Stimulated activated CD4-positive, alpha-beta T cell treated with anti-CD3 and anti-CD28 coated beads, Interleukin-1b, Interleukin-23, amount 100 ng/mL, for 1 hour (primary cell): ENCODE data around the gene POU2F1.
"Not testable (repeated sequence)": the region's sequence is repeated elsewhere in the genome, so short reads cannot be mapped to it uniquely, and the experiment has no call there.

Experiments
- DNase-seq, 2 donors: peaks; one replicate each; pipeline ENCODE4 v3.0.0-alpha.2; 2020; ENCODE audit warnings: low read depth in 2 of 2

Gene POU2F1

DNA sequence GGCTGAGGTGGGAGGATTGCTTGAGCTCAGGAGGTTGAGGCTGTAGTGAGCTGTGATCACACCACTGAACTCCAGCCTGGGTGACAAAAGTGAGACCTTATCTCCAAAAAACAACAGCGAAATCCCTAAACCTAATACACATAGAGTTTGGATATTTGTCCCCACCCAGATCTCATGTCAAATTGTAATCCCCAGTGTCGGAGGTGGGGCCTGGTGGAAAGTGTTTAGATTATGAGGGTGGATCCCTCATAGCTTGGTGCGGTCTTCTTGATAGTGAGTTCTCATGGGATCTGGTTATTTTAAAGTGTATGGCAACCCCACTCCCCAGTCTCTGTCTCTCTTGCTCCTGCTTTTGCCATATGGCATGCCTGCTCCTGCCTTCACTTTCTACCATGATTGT, 94.0 kb downstream of the POU2F1 start:
- DNase-seq, result no peak

GRCh38 chr1:167317463-167317862, 96.8 kb downstream of the POU2F1 start:
- DNase-seq, result no peak

- DNase-seq, result not testable (repeated sequence)
Measured at GRCh38 chr1:167319206-167319605, 98.5 kb downstream of the POU2F1 start.

- no peak for DNase-seq
Measured at GRCh38 chr1:167322483-167322882, 101.8 kb downstream of the POU2F1 start.

GRCh38 chr1:167325151-167325550, 104.5 kb downstream of the POU2F1 start:
- DNase-seq, result no peak

DNA sequence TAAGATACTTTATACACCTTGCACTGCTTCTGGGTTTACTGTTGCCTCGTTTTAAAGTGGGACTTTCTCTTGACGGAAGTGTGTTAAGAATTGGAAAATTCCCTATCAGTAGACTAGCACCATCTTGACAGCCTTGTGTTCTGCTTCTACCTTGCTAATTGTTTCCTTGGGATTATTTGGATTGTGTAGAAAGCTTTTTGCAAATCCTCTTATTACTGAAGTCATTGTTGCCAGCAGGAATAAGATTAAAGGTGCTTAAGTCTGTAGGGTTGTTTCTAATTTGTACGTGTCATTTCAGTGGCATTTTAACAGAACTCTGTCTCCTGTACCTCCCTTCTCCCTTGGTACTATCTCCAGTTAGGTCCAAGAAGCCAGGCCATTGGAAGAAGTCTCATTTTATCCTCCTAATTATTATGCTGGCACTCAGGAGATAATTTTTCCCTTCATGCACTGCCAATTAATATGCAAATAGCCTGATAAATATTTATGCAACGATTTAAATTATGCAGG, 107.7 kb downstream of the POU2F1 start:
- DNase-seq, result no peak

DNA sequence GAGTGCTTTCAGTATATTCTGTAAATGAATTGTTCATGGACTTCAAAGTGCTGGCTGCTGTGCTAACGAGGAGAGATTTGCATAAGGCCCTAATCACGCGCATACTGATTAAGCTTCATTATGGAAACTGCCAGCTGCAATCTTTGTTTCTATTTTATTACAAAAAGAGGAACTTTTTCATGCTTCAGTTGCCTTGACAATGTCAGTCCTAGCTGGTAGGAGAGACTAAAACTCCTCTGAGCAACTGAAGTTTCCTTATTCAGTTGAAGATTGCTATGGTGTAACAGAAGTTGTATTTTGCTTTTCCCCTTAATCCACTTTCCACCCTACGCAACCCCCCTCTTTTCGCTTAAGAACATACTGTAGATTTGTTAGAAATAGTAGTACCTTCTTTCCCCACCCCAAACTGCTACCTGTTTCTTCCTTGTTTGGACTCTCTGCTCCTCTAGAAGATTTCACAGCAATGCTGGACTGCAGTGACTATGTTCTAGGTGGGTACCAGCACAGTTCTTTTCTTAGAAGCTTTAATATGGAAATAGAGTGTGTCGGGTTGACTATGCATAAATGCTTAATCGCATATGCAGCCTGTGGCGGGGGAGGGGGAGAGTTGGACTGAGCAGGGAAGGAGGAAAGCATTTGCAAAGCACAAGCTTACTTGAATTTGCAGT, 108.3 kb downstream of the POU2F1 start:
- no peak for DNase-seq

DNA sequence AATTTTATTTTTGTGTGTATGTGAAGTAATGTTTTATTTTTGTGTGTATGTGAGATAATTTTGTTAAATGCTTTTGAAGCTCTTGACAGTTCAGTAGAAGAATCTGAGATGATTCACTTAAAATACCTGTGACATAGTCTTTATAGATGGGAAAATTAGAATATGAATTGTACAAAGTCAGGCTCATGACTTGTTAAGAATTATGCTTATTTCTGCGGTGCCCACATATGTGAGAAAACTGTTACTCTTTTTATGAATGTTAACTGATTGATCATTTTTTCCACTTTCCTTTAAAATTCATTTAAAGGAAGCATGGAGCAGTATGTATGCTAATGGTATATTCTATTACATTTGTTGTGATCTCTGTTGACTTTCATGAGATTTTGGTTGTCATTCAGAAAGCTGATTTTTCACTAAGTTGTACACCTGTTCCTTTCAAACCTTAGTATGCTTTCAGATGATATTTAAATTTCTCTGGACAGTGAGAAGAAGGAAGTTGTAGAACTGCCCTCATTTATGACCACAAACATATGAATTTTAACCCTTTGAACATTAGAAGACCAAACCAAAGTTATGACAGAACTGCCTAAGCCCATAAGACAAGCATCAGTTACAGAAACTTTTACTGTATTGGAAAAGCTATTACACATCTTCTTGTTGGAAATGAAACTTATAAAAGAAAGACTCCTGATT, 110.1 kb downstream of the POU2F1 start:
- no peak for DNase-seq

GRCh38 chr1:167331650-167332049, 111.0 kb downstream of the POU2F1 start:
- DNase-seq, result no peak

- DNase-seq, result no peak
Measured at GRCh38 chr1:167332503-167332902, 111.8 kb downstream of the POU2F1 start.

DNA sequence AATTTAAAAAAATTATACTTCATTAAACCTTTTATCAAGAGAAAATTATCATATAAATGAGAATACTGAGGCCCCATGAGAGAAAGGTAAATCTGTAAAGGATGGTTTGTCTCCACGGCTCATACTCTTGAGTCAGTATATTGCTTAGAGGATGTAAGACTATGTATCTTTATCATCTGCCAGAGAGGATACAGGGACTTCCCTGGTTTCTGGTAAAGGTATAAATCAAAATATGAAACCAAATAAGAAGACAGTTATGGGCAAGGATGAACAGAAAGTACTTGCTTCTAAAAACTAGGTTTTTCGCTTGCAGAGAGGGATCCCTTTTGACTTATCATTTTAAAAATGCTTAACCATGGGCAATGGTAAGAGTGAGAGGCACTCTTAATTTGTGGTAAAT, 112.4 kb downstream of the POU2F1 start:
- no peak for DNase-seq

DNA sequence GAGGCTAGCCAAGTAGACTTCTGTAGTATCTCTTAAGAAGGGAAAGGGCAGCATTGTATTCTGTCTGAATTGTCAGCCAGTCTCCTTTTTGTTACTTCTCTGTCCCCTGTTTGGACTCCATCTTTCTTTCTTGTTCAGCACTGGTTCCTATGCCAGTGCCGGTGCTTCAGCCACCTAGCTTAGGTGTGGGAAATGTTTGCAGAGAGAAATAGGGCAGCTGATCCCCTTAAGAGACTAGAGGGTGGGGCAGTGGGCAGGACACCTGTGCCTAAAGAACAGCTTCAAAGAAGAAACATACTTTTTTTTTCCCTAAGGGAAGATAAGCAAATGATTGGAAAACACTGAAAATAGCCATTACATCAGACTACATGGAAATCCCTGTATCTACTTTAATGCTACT, 113.0 kb downstream of the POU2F1 start:
- DNase-seq, result no peak

- DNase-seq, result no peak
Measured at GRCh38 chr1:167339405-167339804, 118.7 kb downstream of the POU2F1 start.

DNA sequence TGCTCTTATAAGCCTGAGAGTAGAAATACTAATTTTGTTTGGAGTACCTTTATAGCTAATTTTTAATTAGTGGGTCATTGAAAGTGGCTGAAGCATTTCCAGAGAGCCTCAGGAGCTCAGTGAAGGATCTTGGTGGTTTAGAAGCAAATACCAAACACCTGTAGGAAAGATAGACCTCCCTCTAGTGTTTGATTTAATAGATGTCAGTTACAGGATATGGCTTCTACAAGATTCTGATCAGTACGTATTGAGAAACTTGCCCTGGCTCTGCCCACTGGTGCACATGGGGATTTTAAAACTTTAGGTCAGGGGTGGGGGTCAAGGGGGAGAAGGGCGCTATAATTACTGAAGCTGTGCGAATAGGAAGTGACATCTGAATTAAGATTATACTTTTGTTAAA, 122.2 kb downstream of the POU2F1 start:
- DNase-seq, result no peak

DNA sequence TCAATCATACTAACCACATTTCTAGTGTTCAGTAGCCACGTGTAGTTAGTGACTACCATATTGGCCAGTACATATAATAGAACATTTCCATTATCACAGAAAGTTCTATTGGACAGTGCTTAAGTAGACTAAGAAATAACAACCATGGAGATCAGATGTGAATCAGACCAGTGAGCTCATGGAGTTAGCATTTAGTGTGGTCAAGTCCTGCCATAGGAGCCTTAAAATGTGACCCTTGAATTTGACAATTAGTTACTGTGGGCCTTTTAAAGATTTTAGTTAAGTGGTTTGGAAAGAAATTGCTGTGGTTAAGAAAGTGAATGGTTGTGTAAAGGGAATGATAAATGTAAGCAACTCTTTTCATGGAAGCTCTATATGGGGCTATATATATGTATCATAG, 123.4 kb downstream of the POU2F1 start:
- DNase-seq, result no peak

DNA sequence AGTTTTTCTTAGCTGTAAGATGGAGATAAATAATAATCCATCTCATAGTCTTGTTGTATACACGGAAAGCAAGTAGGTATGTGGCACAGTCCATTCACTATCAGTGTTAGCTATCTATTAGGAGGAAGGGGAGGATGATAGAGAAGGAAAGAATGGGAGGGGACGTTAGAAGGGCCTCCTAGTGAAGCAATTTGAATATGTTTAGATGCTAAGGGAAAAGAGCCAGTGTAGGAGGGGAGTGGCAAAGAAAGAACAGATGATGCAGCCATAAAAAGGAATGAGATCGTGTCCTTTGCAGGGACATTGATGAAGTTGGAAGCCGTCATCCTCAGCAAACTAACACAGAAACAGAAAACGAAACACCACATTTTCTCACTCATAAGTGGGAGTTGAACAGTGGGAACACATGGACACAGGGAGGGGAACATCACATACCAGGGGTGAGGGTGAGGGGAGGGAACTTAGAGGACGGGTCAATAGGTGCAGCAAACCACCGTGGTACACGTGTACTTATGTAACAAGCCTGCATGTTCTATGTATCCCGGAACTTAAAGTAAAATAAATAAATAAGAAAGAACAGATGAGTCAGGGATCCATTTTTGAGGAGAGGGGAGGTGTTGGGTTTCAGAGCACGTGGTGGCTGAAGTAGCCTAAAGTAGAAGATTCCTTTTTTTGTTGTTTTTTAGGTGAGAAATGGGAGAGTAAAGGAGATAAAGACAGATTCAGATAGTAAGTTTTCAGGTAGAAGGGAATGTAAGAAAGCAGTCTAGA, 124.1 kb downstream of the POU2F1 start:
- no peak for DNase-seq

DNA sequence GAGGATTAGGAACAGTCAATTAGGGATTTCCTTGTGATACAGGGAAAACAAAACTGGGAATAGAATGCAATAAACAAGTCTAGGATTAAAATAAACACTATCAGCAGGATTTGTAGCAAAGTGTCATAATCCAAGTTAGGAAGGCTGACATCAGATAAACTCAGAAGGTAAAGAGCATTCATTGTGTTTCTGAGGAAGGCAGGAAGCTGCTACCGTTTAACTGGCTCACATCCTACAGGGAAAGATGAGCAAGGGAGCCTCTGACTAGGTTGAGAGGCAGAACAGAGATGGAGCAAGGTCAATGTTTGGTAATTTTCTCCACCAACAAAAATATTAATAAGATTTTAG, 124.7 kb downstream of the POU2F1 start:
- DNase-seq, result no peak

DNA sequence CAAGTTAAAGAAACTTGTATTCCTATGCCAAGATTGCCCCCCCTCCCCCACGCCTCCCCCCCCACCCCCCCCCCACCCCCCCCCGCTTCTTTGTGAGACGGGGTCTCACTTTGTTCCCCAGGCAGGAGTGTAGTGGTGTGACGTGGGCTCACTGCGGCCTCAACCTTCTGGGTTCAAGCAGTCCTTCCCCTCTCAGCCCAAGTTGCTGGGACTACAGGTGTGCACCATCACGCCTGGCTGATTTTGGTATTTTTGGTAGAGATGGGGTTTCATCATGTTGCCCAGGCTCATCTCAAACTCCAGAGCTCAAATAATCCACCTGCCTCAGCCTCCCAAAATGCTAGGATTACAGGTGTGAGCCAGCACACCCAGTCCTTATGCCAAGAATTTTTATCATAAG, 136.6 kb downstream of the POU2F1 start:
- DNase-seq, result no peak

GRCh38 chr1:167359295-167359694, 138.6 kb downstream of the POU2F1 start:
- no peak for DNase-seq

- no peak for DNase-seq
Measured at GRCh38 chr1:167360120-167360519, 139.4 kb downstream of the POU2F1 start.

DNA sequence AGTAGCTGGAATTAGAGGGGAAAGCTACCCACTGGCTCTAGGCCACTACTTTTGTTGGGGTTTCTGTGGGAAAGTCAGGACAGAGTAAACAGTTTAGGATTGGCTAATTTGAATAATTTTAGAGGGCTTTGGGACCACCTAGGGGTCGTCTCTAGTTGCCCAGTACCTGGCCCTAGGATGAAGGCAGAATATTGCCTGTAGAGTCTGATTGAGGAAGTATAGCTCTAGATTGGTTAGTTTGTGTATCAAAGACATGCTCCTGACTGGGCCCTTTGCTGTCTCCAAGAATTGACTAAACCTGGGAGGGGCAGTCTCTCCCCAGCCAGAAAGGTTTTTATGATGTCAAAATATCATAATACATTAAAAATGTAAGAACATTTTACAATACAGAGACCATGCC, 142.0 kb downstream of the POU2F1 start:
- DNase-seq, result no peak

GRCh38 chr1:167364826-167365225, 144.1 kb downstream of the POU2F1 start:
- no peak for DNase-seq

- no peak for DNase-seq
Measured at GRCh38 chr1:167365360-167365759, 144.7 kb downstream of the POU2F1 start.
